SK-N-SH treated with all-trans-retinoic acid at 6 μM for 48 hours (cell line): Measurements from ENCODE around the gene BLMH.

Experiments
- ARNTL ChIP-seq: fragments of 450-650 bp; formaldehyde crosslinking; IDR thresholded peaks from 2 replicates; pipeline ENCODE4 v1.5.0; 2020; ENCODE audit warnings: low read depth, mild to moderate bottlenecking, moderate library complexity, borderline replicate concordance
- GLIS3 ChIP-seq: fragments of 250-450 bp; sonication (Bioruptor Pico); IDR thresholded peaks from 2 replicates; pipeline ENCODE4 v1.5.0; 2020; ENCODE audit warnings: mild to moderate bottlenecking, moderate library complexity
- SNAI2 ChIP-seq: fragments of 250-450 bp; sonication (Bioruptor Pico); IDR thresholded peaks from 2 replicates; pipeline ENCODE4 v1.5.0; 2020; ENCODE audit warnings: mild to moderate bottlenecking, moderate library complexity
- TSHZ2 ChIP-seq: fragments of 250-450 bp; sonication (Bioruptor Pico); IDR thresholded peaks from 2 replicates; pipeline ENCODE4 v1.5.0; 2020; ENCODE audit warnings: mild to moderate bottlenecking, moderate library complexity
- ZNF565 ChIP-seq: fragments of 450-650 bp; formaldehyde crosslinking; conservative IDR thresholded peaks from 2 replicates; pipeline ENCODE4 v1.5.0; 2020; ENCODE audit warnings: low read depth, mild to moderate bottlenecking, moderate library complexity

BLMH gene

DNA sequence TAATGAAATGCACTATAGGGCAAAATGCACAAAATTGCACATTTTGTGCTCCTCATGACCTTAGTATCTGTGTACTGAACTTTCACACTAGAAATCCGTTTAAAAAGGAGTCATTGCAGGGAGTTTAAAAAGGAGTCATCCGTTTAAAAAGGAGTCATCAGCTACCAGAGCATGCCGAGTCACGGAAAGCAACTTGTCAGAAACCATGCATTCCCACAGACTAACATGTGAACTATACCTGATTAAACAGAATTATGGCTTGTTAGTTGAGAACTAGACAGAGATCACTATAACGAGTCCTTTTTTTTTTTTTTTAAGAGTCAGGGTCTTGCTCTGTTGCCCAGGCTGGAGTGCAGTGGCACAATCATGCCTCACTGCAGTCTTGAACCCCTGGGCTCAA, 92.1 kb downstream of the BLMH start (continued):
- no peak for TF ChIP-seq TSHZ2 (CRISPR knock-in tag)
- no peak for TF ChIP-seq GLIS3 (CRISPR knock-in tag)
- TF ChIP-seq ZNF565 = no peak
- TF ChIP-seq SNAI2 = no peak
- no peak for TF ChIP-seq ARNTL (CRISPR knock-in tag)
